GM21529 (cell line): ENCODE results near the gene PSPN.

Experiments used
- ATAC-seq: cut with Tn5 transposase; IDR thresholded peaks from one replicate; pipeline ENCODE4 v1.9.1; 2021; ENCODE audit not compliant: unreplicated experiment

Gene PSPN

GRCh38 chr19:6333439-6333838, 42.3 kb downstream of the PSPN start, which contains the start of gene ACER1:
TSS of gene ACER1 (minus strand) at chr19:6333612. CDS start at chr19:6333551, 61 bp downstream.
- no peak for ATAC-seq

GRCh38 chr19:6326815-6327214, 48.9 kb downstream of the PSPN start:
- ATAC-seq: no peak

GRCh38 chr19:6325614-6326013, 50.1 kb downstream of the PSPN start:
- ATAC-seq: no peak
